ENCODE measurements around the gene TAF8.

DNA sequence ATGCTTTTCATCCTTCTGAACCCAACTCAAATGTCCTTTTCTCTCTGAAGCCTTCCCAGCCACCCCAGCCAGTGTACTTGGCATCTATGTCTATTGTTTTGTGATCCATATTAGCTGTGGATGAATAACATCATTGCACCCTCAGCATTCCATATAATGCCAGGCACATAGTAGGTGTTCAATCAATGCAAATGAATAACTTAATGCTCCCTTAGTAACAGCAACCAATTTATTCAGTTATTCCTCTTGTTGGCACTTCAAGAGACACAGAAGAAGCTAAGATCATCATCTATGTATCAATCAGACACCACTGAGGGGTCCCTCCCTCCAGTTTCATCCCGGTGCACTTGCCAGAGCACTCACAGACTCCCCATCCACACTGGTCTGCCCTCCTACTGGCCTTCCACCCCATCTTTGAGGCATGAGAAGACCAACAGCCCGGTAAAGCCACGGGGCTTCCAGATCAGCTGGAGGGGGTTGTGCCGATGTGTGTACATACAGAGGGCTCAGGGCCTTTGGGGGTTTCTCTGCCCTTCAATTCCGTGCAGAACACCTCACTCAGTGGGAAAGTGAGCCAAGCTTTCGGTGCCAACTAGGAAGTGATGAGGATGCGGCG is 2.4 kb upstream of the TAF8 start:
- TF ChIP-seq, protein P1, sequence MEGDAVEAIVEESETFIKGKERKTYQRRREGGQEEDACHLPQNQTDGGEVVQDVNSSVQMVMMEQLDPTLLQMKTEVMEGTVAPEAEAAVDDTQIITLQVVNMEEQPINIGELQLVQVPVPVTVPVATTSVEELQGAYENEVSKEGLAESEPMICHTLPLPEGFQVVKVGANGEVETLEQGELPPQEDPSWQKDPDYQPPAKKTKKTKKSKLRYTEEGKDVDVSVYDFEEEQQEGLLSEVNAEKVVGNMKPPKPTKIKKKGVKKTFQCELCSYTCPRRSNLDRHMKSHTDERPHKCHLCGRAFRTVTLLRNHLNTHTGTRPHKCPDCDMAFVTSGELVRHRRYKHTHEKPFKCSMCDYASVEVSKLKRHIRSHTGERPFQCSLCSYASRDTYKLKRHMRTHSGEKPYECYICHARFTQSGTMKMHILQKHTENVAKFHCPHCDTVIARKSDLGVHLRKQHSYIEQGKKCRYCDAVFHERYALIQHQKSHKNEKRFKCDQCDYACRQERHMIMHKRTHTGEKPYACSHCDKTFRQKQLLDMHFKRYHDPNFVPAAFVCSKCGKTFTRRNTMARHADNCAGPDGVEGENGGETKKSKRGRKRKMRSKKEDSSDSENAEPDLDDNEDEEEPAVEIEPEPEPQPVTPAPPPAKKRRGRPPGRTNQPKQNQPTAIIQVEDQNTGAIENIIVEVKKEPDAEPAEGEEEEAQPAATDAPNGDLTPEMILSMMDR (IDR thresholded peaks at IDR 0.05), result no peak
- TF ChIP-seq, protein P2, sequence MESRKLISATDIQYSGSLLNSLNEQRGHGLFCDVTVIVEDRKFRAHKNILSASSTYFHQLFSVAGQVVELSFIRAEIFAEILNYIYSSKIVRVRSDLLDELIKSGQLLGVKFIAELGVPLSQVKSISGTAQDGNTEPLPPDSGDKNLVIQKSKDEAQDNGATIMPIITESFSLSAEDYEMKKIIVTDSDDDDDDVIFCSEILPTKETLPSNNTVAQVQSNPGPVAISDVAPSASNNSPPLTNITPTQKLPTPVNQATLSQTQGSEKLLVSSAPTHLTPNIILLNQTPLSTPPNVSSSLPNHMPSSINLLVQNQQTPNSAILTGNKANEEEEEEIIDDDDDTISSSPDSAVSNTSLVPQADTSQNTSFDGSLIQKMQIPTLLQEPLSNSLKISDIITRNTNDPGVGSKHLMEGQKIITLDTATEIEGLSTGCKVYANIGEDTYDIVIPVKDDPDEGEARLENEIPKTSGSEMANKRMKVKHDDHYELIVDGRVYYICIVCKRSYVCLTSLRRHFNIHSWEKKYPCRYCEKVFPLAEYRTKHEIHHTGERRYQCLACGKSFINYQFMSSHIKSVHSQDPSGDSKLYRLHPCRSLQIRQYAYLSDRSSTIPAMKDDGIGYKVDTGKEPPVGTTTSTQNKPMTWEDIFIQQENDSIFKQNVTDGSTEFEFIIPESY (IDR thresholded peaks at IDR 0.05; ENCODE audit: borderline replicate concordance, low read depth), result no peak
- TF ChIP-seq, protein P3, sequence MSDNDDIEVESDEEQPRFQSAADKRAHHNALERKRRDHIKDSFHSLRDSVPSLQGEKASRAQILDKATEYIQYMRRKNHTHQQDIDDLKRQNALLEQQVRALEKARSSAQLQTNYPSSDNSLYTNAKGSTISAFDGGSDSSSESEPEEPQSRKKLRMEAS (IDR thresholded peaks at IDR 0.05; ENCODE audit: low read depth), result no peak
- TF ChIP-seq, protein P4, sequence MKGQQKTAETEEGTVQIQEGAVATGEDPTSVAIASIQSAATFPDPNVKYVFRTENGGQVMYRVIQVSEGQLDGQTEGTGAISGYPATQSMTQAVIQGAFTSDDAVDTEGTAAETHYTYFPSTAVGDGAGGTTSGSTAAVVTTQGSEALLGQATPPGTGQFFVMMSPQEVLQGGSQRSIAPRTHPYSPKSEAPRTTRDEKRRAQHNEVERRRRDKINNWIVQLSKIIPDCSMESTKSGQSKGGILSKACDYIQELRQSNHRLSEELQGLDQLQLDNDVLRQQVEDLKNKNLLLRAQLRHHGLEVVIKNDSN (IDR thresholded peaks at IDR 0.05; ENCODE audit: borderline replicate concordance, low read depth), result no peak
- TF ChIP-seq SIN3A (IDR thresholded peaks at IDR 0.05; ENCODE audit: borderline replicate concordance, low read depth, low read length), result no peak

Data from SK-N-SH (cell line).